H1 (cell line): Measurements from ENCODE around the gene GGTLC2. TPM values are rescaled to one million over a fixed set of nuclear protein-coding genes. Genes with fewer than 3 reads are reported as not detected.

Experiments used
- CTCF ChIA-PET: fragments of 300-600 bp; sonication (Branson Sonifier 250); formaldehyde crosslinking; loops from one replicate; lab custom pipeline; 2021; ENCODE audit not compliant: partially characterized antibody; lab: Charles Lee
- POLR2A ChIA-PET: fragments of 300-600 bp; sonication (Branson Sonifier 250); formaldehyde crosslinking; loops from one replicate; lab custom pipeline; 2021; ENCODE audit warnings: inconsistent platforms; ENCODE audit not compliant: partially characterized antibody; lab: Charles Lee
- DNase-seq, 2 experiments: peaks; one replicate each; pipeline versions ENCODE4 v3.0.0 to v3.0.0-alpha.2; 2010 to 2022; ENCODE audit warnings: low spot score in 2 of 2, low read depth in 1 of 2, mixed read lengths in 1 of 2
- FAIRE-seq: peaks from 2 replicates; lab custom pipeline; 2011; peaks lifted over from hg19 to GRCh38; lab: Jason Lieb, UNC
- H2AFZ ChIP-seq: 2 replicates; pipeline ENCODE4 v1.8.1; 2012; ENCODE audit warnings: low read length, inconsistent platforms
- H2AK5ac ChIP-seq: 2 replicates; pipeline ENCODE4 v1.6.1; 2013; ENCODE audit warnings: low read depth, low read length
- H2BK120ac ChIP-seq: replicated peaks from 2 replicates; pipeline ENCODE3; 2013; ENCODE audit warnings: low read depth, low read length, inconsistent platforms
- H2BK12ac ChIP-seq: 2 replicates; pipeline ENCODE4 v1.6.1; 2013; ENCODE audit warnings: low read depth, low read length
- H2BK15ac ChIP-seq: 2 replicates; pipeline ENCODE4 v1.6.1; 2013; ENCODE audit warnings: low read length
- H2BK20ac ChIP-seq: 2 replicates; pipeline ENCODE4 v1.6.1; 2013; ENCODE audit warnings: low read length
- H2BK5ac ChIP-seq: 2 replicates; pipeline ENCODE4 v1.6.1; 2013; ENCODE audit warnings: low read depth, low read length
- H3K14ac ChIP-seq: 2 replicates; pipeline ENCODE4 v1.6.1; 2013; ENCODE audit warnings: inconsistent platforms; ENCODE audit not compliant: insufficient read length
- H3K18ac ChIP-seq: 2 replicates; pipeline ENCODE4 v1.6.1; 2013; ENCODE audit warnings: low read length; ENCODE audit errors: extremely low read depth
- H3K23ac ChIP-seq: 2 replicates; pipeline ENCODE4 v1.6.1; 2013; ENCODE audit warnings: inconsistent platforms; ENCODE audit not compliant: insufficient read length
- H3K23me2 ChIP-seq: 2 replicates; pipeline ENCODE4 v1.6.1; 2013; ENCODE audit warnings: low read depth, low read length
- H3K27ac ChIP-seq: 2 replicates; pipeline ENCODE4 v1.6.1; 2011; ENCODE audit warnings: low read depth, low read length, inconsistent platforms
- H3K27me3 ChIP-seq, 4 experiments: replicated peaks in 1 of 4; 1 replicate in 1 of 4; 2 replicates in 3 of 4; pipeline versions ENCODE4 v1.6.1 to v1.8.1; 2011 to 2013; ENCODE audit warnings: low read length in 3 of 4, mild to moderate bottlenecking in 3 of 4, inconsistent platforms in 2 of 4, mixed read lengths in 2 of 4, moderate library complexity in 1 of 4; ENCODE audit not compliant: control insufficient read depth in 3 of 4, insufficient read depth in 3 of 4; ENCODE audit errors: extremely low read depth in 1 of 4
- H3K36me3 ChIP-seq, 4 experiments: 2 replicates each; pipeline versions ENCODE4 v1.6.1 to v1.8.1; 2011 to 2013; ENCODE audit warnings: mild to moderate bottlenecking in 4 of 4, low read length in 3 of 4, moderate library complexity in 2 of 4, control low read depth in 1 of 4, inconsistent platforms in 1 of 4; ENCODE audit not compliant: insufficient read depth in 4 of 4, control insufficient read depth in 2 of 4
- H3K4ac ChIP-seq: replicated peaks from 2 replicates; pipeline ENCODE3; 2013; ENCODE audit warnings: low read length, low read depth, mixed read lengths, inconsistent platforms; ENCODE audit not compliant: insufficient read length
- H3K4me1 ChIP-seq, 4 experiments: replicated peaks in 1 of 4; 1 replicate in 1 of 4; 2 replicates in 3 of 4; pipeline versions ENCODE4 v1.6.1 to v1.8.1; 2011 to 2013; ENCODE audit warnings: low read length in 3 of 4, inconsistent platforms in 2 of 4, mixed read lengths in 1 of 4; ENCODE audit not compliant: insufficient read depth in 4 of 4, control insufficient read depth in 3 of 4
- H3K4me2 ChIP-seq, 2 experiments: 2 replicates each; pipeline versions ENCODE4 v1.6.1 to v1.8.1; 2011 to 2013; ENCODE audit warnings: low read depth in 2 of 2, low read length in 2 of 2, control low read depth in 1 of 2, inconsistent platforms in 1 of 2, mild to moderate bottlenecking in 1 of 2; ENCODE audit not compliant: insufficient read depth in 1 of 2
- H3K4me3 ChIP-seq, 4 experiments: fragments of 200-600, 300-600 bp in 1 of 4; sonication (generic), shearing (Covaris generic), sonication (Bioruptor Twin) in 1 of 4; 2 replicates each; pipeline versions ENCODE4 v1.5.1 to v1.8.1; 2011 to 2016; ENCODE audit warnings: low read length in 4 of 4, low read depth in 3 of 4, control low read depth in 2 of 4, inconsistent platforms in 2 of 4, mild to moderate bottlenecking in 2 of 4, mixed read lengths in 1 of 4, moderate library complexity in 1 of 4; ENCODE audit not compliant: insufficient read depth in 2 of 4; ENCODE audit errors: extremely low read depth in 1 of 4
- H3K56ac ChIP-seq: replicated peaks from 2 replicates; pipeline ENCODE3; 2013; ENCODE audit warnings: low read depth, mild to moderate bottlenecking, mixed read lengths, low read length, inconsistent platforms; ENCODE audit not compliant: insufficient read length
- H3K79me1 ChIP-seq: 2 replicates; pipeline ENCODE4 v1.6.1; 2013; ENCODE audit warnings: low read depth, low read length, control low read depth
- H3K79me2 ChIP-seq, 2 experiments: 2 replicates each; pipeline versions ENCODE4 v1.6.1 to v1.8.1; 2012 to 2013; ENCODE audit warnings: low read length in 2 of 2, mild to moderate bottlenecking in 2 of 2, inconsistent platforms in 1 of 2; ENCODE audit not compliant: insufficient read depth in 2 of 2, control insufficient read depth in 1 of 2
- H3K9ac ChIP-seq, 4 experiments: replicated peaks in 1 of 4; 1 replicate in 1 of 4; 2 replicates in 3 of 4; pipeline versions ENCODE4 v1.6.1 to v1.8.1; 2011 to 2013; ENCODE audit warnings: low read depth in 3 of 4, low read length in 3 of 4, control low read depth in 2 of 4, mild to moderate bottlenecking in 2 of 4, moderate library complexity in 2 of 4, inconsistent platforms in 1 of 4; ENCODE audit errors: extremely low read depth in 1 of 4
- H3K9me3 ChIP-seq, 2 experiments: 2 replicates each; pipeline versions ENCODE4 v1.6.1 to v1.8.1; 2012 to 2013; ENCODE audit warnings: mild to moderate bottlenecking in 2 of 2, moderate library complexity in 2 of 2, control low read depth in 1 of 2, inconsistent platforms in 1 of 2, low read depth in 1 of 2, low read length in 1 of 2, mixed read lengths in 1 of 2; ENCODE audit not compliant: insufficient read depth in 2 of 2
- H4K20me1 ChIP-seq, 2 experiments: replicated peaks in 1 of 2; 2 replicates each; pipeline versions ENCODE3 to v1.8.1; 2011 to 2013; ENCODE audit warnings: inconsistent platforms in 2 of 2, low read length in 2 of 2, mild to moderate bottlenecking in 1 of 2; ENCODE audit not compliant: insufficient read depth in 2 of 2, control insufficient read depth in 1 of 2
- H4K5ac ChIP-seq: 2 replicates; pipeline ENCODE4 v1.6.1; 2013; ENCODE audit warnings: low read length, low read depth, mixed read lengths, inconsistent platforms; ENCODE audit not compliant: insufficient read length
- H4K8ac ChIP-seq: 2 replicates; pipeline ENCODE4 v1.8.0; 2013; ENCODE audit warnings: mild to moderate bottlenecking, moderate library complexity, low read length, inconsistent platforms; ENCODE audit not compliant: insufficient read depth; ENCODE audit errors: extremely low read depth
- H4K91ac ChIP-seq: replicated peaks from 2 replicates; pipeline ENCODE3; 2013; ENCODE audit warnings: low read length, mixed read lengths, inconsistent platforms; ENCODE audit not compliant: insufficient read length
- SAP30 ChIP-seq: fragments of 300-600 bp; sonication (generic); IDR thresholded peaks from 2 replicates; pipeline ENCODE4 v1.7.1; 2012; ENCODE audit warnings: low read length, moderate library complexity, mild to moderate bottlenecking, inconsistent platforms; ENCODE audit not compliant: insufficient read depth, insufficient replicate concordance
- WGBS, 2 experiments: shearing (Covaris generic) in 1 of 2; methylation state at CpG; one replicate each; pipeline versions ENCODE4 v1.1.6 to v1.1.7; 2013 to 2015; ENCODE audit warnings: low lambda C conversion rate in 2 of 2, mixed read lengths in 2 of 2, inconsistent platforms in 1 of 2, low coverage in 1 of 2, missing lambda C conversion rate in 1 of 2; ENCODE audit not compliant: insufficient replicate concordance in 2 of 2, insufficient coverage in 1 of 2, insufficient read length in 1 of 2; ENCODE audit errors: extremely low coverage in 1 of 2, missing lambda C conversion rate in 1 of 2; 5-methylcytosine and 5-hydroxymethylcytosine counted together
- polyA plus RNA-seq, 7 experiments: library from polyadenylated mRNA; depleted of rRNA in 3 of 7; stranded (reverse) in 5 of 7; unstranded in 2 of 7; fragments of >200 nt in 5 of 7; fragments of 200-250 nt in 2 of 7; gene quantifications; 1 replicate in 5 of 7; 2 replicates in 1 of 7; 4 replicates in 1 of 7; pipeline versions ENCODE4 v1.2.1 to v1.2.3, GENCODE V29; 2011 to 2013; ENCODE audit warnings: missing spikeins in 2 of 7, mixed read lengths in 2 of 7
- total RNA-seq: library from RNA; stranded (reverse); fragmentation: NEBNext Ultra II Directional; extraction: Animal tissue kit (Norgen Biotek cat#: 25700); gene quantifications from 2 replicates; pipeline ENCODE4 v1.2.1, GENCODE V29; 2021

GGTLC2 gene
- total and polyA plus RNA-seq, 2 of the 8 experiments (the other 6 are each of a cell fraction or from before 2014, with no cell fraction given): not detected

GRCh38 chr22:22678970-22679369 lies 34.6 kb downstream of the GGTLC2 start:
- Histone ChIP-seq H3K4me2 (no peak overlapping the region), H3K4me1 (no peaks in the 10 kb centered on the region), H3K27me3 (peaks cover 23 to 54% (median 39%) of the 10 kb centered on the region in 4 experiments; a peak in 6 of 7 replicates), H3K23ac (no peak overlapping the region), H3K23me2 (peaks cover 5% of the 10 kb centered on the region; the same call in 1 of the 2 replicates), H2AK5ac (no peak overlapping the region), H2BK120ac (no peak overlapping the region), H3K4ac (no peak overlapping the region), H4K20me1 (peaks cover 0 to 11% of the 10 kb centered on the region in 2 experiments), H3K18ac (no peak overlapping the region), H3K9ac (no peak overlapping the region), H4K8ac (no peak overlapping the region), H3K4me3 (no peak overlapping the region), H3K56ac (no peak overlapping the region), H3K9me3 (peaks cover 34 to 62% of the 10 kb centered on the region in 2 experiments), H4K91ac (no peak overlapping the region), H2BK20ac (no peak overlapping the region), H3K36me3 (no peaks in the 10 kb centered on the region; a peak in 1 of 8 replicates), H2BK12ac (no peak overlapping the region), H3K79me1 (no peaks in the 10 kb centered on the region), H2BK5ac (no peak overlapping the region), H2AFZ (no peak overlapping the region), H3K27ac (no peak overlapping the region), H3K79me2 (peaks cover 0 to 3% of the 10 kb centered on the region in 2 experiments; a peak in 2 of 4 replicates), H4K5ac (no peak overlapping the region), H2BK15ac (no peak overlapping the region), H3K14ac (no peak overlapping the region)
- no peak for TF ChIP-seq SAP30
- no peak for DNase-seq
- POLR2A ChIA-PET: no interaction called here
- FAIRE-seq: no peak
- CTCF ChIA-PET: no interaction called here
- 82% methylated on average over 4 of the region's 4 CpGs; no CpG with 5 or more reads in 1 of the 2 experiments for WGBS, 2 experiments
